ENCODE measurements around the gene NUCKS1.

NUCKS1 gene

GRCh38 chr1:205672395-205672889, 77.5 kb downstream of the NUCKS1 start:
- no peak for FAIRE-seq
- no peak for DNase-seq (ENCODE audit: insufficient read length, low spot score)

GRCh38 chr1:205670611-205671430, 79.2 kb downstream of the NUCKS1 start:
- FAIRE-seq (no peak), DNase-seq (ENCODE audit: insufficient read length, low spot score) (no peak)

- FAIRE-seq (no peak), DNase-seq (ENCODE audit: insufficient read length, low spot score) (no peak)
Measured at GRCh38 chr1:205670150-205670446, 79.9 kb downstream of the NUCKS1 start.

- no peak for DNase-seq (ENCODE audit: insufficient read length, low spot score)
- FAIRE-seq = no peak
Measured at GRCh38 chr1:205669341-205670149, 80.4 kb downstream of the NUCKS1 start.

- DNase-seq (ENCODE audit: insufficient read length, low spot score) = no peak
Measured at GRCh38 chr1:205668951-205669340, 81.0 kb downstream of the NUCKS1 start.

GRCh38 chr1:205667909-205668643, 81.9 kb downstream of the NUCKS1 start:
- FAIRE-seq (peak; percentile 4), DNase-seq (ENCODE audit: insufficient read length, low spot score) (no peak)

More at GRCh38 chr1:205668951-205669340, 81.0 kb downstream of the NUCKS1 start:
- FAIRE-seq = peak; percentile 40

GRCh38 chr1:205666372-205667166, 83.4 kb downstream of the NUCKS1 start:
- no peak for DNase-seq (ENCODE audit: insufficient read length, low spot score)
- no peak for FAIRE-seq

- peak; percentile 37 for FAIRE-seq
- DNase-seq (ENCODE audit: insufficient read length, low spot score) = no peak
Measured at GRCh38 chr1:205665201-205666045, 84.6 kb downstream of the NUCKS1 start.

GRCh38 chr1:205664399-205665017, 85.5 kb downstream of the NUCKS1 start:
- no peak for FAIRE-seq

GRCh38 chr1:205663286-205663936, 86.6 kb downstream of the NUCKS1 start:
- FAIRE-seq (no peak), DNase-seq (ENCODE audit: insufficient read length, low spot score) (no peak)

More at GRCh38 chr1:205664399-205665017, 85.5 kb downstream of the NUCKS1 start:
- no peak for DNase-seq (ENCODE audit: insufficient read length, low spot score)

Measured in GM19239 (cell line).